ENCODE measurements around the gene FAM117B.

The FAM117B gene

DNA sequence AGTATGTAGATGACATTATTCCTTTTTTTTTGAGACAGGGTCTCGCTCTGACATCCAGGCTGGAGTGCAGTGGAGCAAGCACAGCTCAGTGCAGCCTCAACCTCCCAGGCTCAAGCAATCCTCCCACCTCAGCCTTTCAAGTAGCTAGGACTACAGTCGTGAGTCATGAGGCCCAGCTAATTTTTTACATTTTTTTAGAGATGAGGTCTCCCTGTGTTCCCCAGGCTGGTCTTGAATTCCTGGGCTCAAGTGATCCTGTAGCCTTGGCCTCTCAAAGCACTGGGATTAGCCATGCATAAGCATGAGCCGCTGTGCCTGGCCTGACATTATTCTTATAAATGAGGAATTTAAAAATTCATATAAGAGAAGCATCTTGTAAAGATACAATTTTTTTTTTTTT lies 86.9 kb downstream of the FAM117B start:
- H3K27ac Mint-ChIP-seq, result no peak overlapping the region
- H3K4me1 Mint-ChIP-seq (ENCODE audit: low read depth in 2 of 2), result peaks cover 9 to 12% of the 10 kb centered on the region in 2 donors
- ATAC-seq (replicated peaks), result no peak
- no peak overlapping the region for H3K4me3 Mint-ChIP-seq
- H3K9me3 Mint-ChIP-seq, result peaks cover 0 to 5% of the 10 kb centered on the region in 2 donors
- DNase-seq, result no peak
- peaks cover 17% of the 10 kb centered on the region for H3K36me3 Mint-ChIP-seq (ENCODE audit: insufficient read depth)
- H3K27me3 Mint-ChIP-seq, result no peaks in the 10 kb centered on the region

DNA sequence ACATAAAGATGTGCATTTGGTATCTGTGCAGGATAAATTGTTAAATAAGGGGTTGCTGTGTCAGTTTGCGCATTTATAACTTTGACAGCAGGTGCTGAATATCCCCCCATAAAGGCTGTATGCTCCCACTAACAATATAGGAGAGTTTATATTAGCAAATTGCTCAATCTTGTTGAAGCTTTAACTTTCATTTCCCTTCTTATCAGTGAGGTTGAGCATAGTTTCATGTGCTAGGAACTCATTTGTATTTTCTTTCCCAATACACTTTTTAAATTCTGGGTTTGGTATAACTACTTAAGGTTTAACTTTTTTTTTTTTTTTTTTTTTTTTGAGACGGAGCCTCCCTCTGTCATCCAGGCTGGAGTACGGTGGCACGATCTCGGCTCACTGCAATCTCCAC lies 89.0 kb downstream of the FAM117B start:
- DNase-seq, result no peak
- Mint-ChIP-seq H3K27ac (no peak overlapping the region), H3K4me3 (no peak overlapping the region), H3K9me3 (no peaks in the 10 kb centered on the region), H3K4me1 (ENCODE audit: low read depth in 2 of 2) (peaks cover 0 to 2% of the 10 kb centered on the region in 2 donors), H3K36me3 (ENCODE audit: insufficient read depth) (peaks cover 18% of the 10 kb centered on the region), H3K27me3 (no peaks in the 10 kb centered on the region)
- ATAC-seq (replicated peaks), result no peak

DNA sequence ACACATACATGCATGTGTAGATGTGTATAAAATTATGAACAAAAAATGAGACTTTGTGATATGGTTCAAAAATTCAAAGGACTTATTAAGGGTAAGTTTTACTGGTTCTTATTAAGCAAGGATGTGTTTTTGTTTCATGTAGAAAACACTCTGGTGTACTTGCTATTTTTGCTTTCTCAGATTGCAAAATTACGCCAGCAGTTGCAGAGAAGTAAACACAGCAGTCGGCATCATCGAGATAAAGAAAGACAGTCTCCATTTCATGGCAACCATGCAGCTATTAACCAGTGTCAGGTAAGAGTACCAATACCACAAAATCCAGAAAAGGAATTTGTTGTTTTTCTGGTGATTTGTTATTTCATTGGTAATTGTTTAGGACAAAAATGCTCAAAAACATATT lies 91.3 kb downstream of the FAM117B start:
- Mint-ChIP-seq H3K27me3 (no peaks in the 10 kb centered on the region), H3K36me3 (ENCODE audit: insufficient read depth) (peaks cover 18% of the 10 kb centered on the region), H3K4me3 (no peak overlapping the region), H3K4me1 (ENCODE audit: low read depth in 2 of 2) (no peaks in the 10 kb centered on the region), H3K9me3 (no peaks in the 10 kb centered on the region), H3K27ac (no peak overlapping the region)
- DNase-seq (no peak), ATAC-seq (replicated peaks) (no peak)

- Mint-ChIP-seq H3K27me3 (no peaks in the 10 kb centered on the region), H3K4me1 (ENCODE audit: low read depth in 2 of 2) (peaks cover 0 to 2% of the 10 kb centered on the region in 2 donors), H3K27ac (no peak overlapping the region), H3K36me3 (ENCODE audit: insufficient read depth) (peaks cover 7% of the 10 kb centered on the region), H3K9me3 (peaks cover 3 to 7% of the 10 kb centered on the region in 2 donors), H3K4me3 (no peak overlapping the region)
- DNase-seq (no peak), ATAC-seq (replicated peaks) (no peak)
These were observed 102.1 kb downstream of the FAM117B start for GRCh38 chr2:202736826-202737225.

GRCh38 chr2:202743613-202744012 lies 108.8 kb downstream of the FAM117B start:
- H3K9me3 Mint-ChIP-seq, result peaks cover 7 to 16% of the 10 kb centered on the region in 2 donors

GRCh38 chr2:202749477-202749876 lies 114.7 kb downstream of the FAM117B start:
- ATAC-seq (replicated peaks), result no peak
- Mint-ChIP-seq H3K4me1 (ENCODE audit: low read depth in 2 of 2) (no peaks in the 10 kb centered on the region), H3K27me3 (no peaks in the 10 kb centered on the region), H3K36me3 (ENCODE audit: insufficient read depth) (no peaks in the 10 kb centered on the region), H3K27ac (no peak overlapping the region), H3K9me3 (no peaks in the 10 kb centered on the region), H3K4me3 (no peak overlapping the region)
- DNase-seq, result no peak

More at GRCh38 chr2:202743613-202744012, 108.8 kb downstream of the FAM117B start:
- DNase-seq (no peak), ATAC-seq (replicated peaks) (no peak)
- H3K4me1 Mint-ChIP-seq (ENCODE audit: low read depth in 2 of 2), result no peaks in the 10 kb centered on the region
- no peaks in the 10 kb centered on the region for H3K27me3 Mint-ChIP-seq
- peak overlapping the region in 1 of 2 donors; percentile 35 for H3K27ac Mint-ChIP-seq
- peaks cover 7% of the 10 kb centered on the region for H3K36me3 Mint-ChIP-seq (ENCODE audit: insufficient read depth)
- H3K4me3 Mint-ChIP-seq, result no peak overlapping the region

DNA sequence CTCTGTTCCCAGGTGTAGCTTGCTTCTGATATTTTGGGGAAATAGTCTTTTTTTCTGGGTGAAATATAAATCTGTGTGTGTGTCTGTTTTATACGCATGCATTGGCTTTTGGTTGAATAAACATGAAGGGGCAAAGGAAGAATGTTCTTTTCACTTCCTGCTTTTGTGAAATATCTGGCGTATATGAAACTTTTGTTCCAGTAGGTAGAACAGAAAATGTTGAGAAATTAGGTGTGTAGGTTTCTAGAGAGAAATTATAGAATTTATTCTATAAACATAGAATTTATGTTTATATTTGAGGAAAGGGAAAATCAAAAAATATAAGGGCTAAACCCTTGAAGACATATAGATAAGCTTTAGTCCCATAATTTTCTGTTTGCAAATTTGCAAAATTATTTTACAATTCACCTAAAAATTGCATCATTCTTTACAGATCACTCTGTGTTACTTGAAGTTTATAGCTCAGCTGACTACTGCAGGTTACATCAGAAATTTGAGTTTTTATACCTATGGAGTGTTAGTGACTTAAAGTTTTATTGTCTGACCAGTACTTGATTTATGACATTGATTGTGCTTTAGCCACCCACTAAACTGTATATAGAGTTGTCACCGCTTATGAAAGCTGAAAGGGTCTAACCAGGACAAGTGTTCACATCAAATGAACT lies 116.1 kb downstream of the FAM117B start:
- no peaks in the 10 kb centered on the region for H3K36me3 Mint-ChIP-seq (ENCODE audit: insufficient read depth)
- no peak overlapping the region for H3K4me3 Mint-ChIP-seq

GRCh38 chr2:202752071-202752470 lies 117.3 kb downstream of the FAM117B start:
- Mint-ChIP-seq H3K9me3 (no peaks in the 10 kb centered on the region), H3K4me1 (ENCODE audit: low read depth in 2 of 2) (no peaks in the 10 kb centered on the region), H3K27ac (no peak overlapping the region), H3K27me3 (no peaks in the 10 kb centered on the region), H3K4me3 (no peak overlapping the region), H3K36me3 (ENCODE audit: insufficient read depth) (peaks cover 3% of the 10 kb centered on the region)
- ATAC-seq (replicated peaks) (no peak), DNase-seq (no peak)

More for the DNA sequence above, 116.1 kb downstream of the FAM117B start:
- Mint-ChIP-seq H3K9me3 (no peaks in the 10 kb centered on the region), H3K4me1 (ENCODE audit: low read depth in 2 of 2) (no peaks in the 10 kb centered on the region), H3K27ac (no peak overlapping the region), H3K27me3 (no peaks in the 10 kb centered on the region)
- no peak for ATAC-seq (replicated peaks)
- no peak for DNase-seq

DNA sequence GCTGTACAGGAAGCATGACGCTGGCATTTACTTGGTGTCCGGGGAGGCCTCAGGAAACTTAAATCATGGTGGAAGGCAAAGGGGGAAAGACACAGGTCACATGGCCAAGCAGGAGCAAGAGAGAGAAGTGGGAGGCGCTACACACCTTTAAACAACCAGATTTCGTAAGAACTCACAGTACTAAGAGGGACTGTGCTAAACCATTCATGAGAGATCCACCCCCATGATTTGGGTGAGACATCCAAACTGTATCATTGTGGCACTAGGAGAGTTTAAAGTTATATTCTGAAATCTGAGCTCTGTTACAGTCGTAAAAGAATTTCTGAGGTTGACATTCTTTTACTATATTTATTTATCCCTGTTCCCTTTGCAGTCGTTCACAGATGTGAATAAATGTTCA lies 120.2 kb downstream of the FAM117B start:
- H3K9me3 Mint-ChIP-seq, result no peaks in the 10 kb centered on the region
- H3K27me3 Mint-ChIP-seq, result no peaks in the 10 kb centered on the region
- ATAC-seq (replicated peaks), result no peak
- peak overlapping the region in 1 of 2 donors; percentile 19 for H3K27ac Mint-ChIP-seq
- H3K4me3 Mint-ChIP-seq, result no peak overlapping the region
- no peak for DNase-seq
- H3K4me1 Mint-ChIP-seq (ENCODE audit: low read depth in 2 of 2), result no peaks in the 10 kb centered on the region
- H3K36me3 Mint-ChIP-seq (ENCODE audit: insufficient read depth), result peaks cover 10% of the 10 kb centered on the region

DNA sequence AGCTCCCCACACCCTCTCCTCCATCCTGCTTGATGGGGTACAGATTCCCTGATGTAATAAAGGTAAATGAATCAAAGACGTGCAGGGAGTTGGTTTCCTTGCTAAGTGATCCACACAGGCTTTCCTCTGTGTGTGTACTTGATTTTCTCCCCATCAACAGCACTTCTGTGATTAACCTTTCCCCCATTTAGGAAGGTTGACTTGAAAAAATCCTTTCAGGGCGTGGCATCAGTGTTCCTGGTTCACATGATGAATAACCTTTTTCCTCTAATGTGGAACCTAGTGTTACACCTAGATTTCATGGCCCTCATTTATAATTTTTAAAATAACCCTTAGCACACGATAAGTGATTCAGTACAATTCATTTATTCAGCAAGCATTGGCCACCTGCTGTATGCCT lies 121.8 kb downstream of the FAM117B start:
- Mint-ChIP-seq H3K36me3 (ENCODE audit: insufficient read depth) (peaks cover 11% of the 10 kb centered on the region), H3K9me3 (no peaks in the 10 kb centered on the region), H3K4me1 (ENCODE audit: low read depth in 2 of 2) (peaks cover 0 to 7% of the 10 kb centered on the region in 2 donors), H3K4me3 (no peak overlapping the region), H3K27ac (peak overlapping the region in 1 of 2 donors; percentile 19), H3K27me3 (no peaks in the 10 kb centered on the region)
- ATAC-seq (replicated peaks) (no peak), DNase-seq (no peak)

GRCh38 chr2:202757339-202757738 lies 122.6 kb downstream of the FAM117B start:
- Mint-ChIP-seq H3K4me1 (ENCODE audit: low read depth in 2 of 2) (peaks cover 0 to 7% of the 10 kb centered on the region in 2 donors), H3K27ac (no peak overlapping the region), H3K27me3 (no peaks in the 10 kb centered on the region), H3K36me3 (ENCODE audit: insufficient read depth) (peaks cover 11% of the 10 kb centered on the region), H3K4me3 (no peak overlapping the region), H3K9me3 (no peaks in the 10 kb centered on the region)
- no peak for ATAC-seq (replicated peaks)
- no peak for DNase-seq

- Mint-ChIP-seq H3K27ac (no peak overlapping the region), H3K4me1 (ENCODE audit: low read depth in 2 of 2) (peaks cover 4 to 11% of the 10 kb centered on the region in 2 donors), H3K36me3 (ENCODE audit: insufficient read depth) (peaks cover 11% of the 10 kb centered on the region)
These were observed 123.4 kb downstream of the FAM117B start for GRCh38 chr2:202758128-202758527.

DNA sequence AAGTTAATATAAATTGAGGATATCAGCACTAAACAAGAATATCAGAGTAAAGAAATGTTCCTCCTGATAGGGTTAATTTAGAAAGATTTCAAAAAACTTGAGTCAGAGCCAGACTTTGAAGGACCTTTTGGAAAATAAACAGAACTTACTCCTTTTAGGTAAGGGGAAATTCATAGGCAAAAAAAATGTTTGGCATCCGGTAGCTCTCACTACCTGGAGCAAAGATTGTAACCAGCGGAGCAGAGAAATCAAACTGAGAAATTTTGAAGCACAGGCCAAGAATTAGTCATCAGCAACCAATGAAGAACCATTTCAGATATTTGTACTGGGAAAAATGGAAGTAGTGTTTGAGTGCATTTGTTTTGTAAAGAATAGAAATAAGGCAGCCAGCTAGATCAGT lies 123.8 kb downstream of the FAM117B start:
- no peak for DNase-seq
- no peak overlapping the region for H3K27ac Mint-ChIP-seq
- H3K9me3 Mint-ChIP-seq, result no peaks in the 10 kb centered on the region
- no peak for ATAC-seq (replicated peaks)
- H3K4me3 Mint-ChIP-seq, result no peak overlapping the region
- peaks cover 4 to 11% of the 10 kb centered on the region in 2 donors for H3K4me1 Mint-ChIP-seq (ENCODE audit: low read depth in 2 of 2)
- H3K27me3 Mint-ChIP-seq, result no peaks in the 10 kb centered on the region
- H3K36me3 Mint-ChIP-seq (ENCODE audit: insufficient read depth), result peaks cover 11% of the 10 kb centered on the region

More at GRCh38 chr2:202758128-202758527, 123.4 kb downstream of the FAM117B start:
- H3K9me3 Mint-ChIP-seq, result no peaks in the 10 kb centered on the region
- ATAC-seq (replicated peaks) (no peak), DNase-seq (no peak)
- H3K27me3 Mint-ChIP-seq, result no peaks in the 10 kb centered on the region
- no peak overlapping the region for H3K4me3 Mint-ChIP-seq

- H3K4me1 Mint-ChIP-seq (ENCODE audit: low read depth in 2 of 2), result peaks cover 4 to 11% of the 10 kb centered on the region in 2 donors
- no peak for ATAC-seq (replicated peaks)
- DNase-seq, result no peak
- no peak overlapping the region for H3K4me3 Mint-ChIP-seq
- no peaks in the 10 kb centered on the region for H3K27me3 Mint-ChIP-seq
- H3K9me3 Mint-ChIP-seq, result no peaks in the 10 kb centered on the region
- H3K36me3 Mint-ChIP-seq (ENCODE audit: insufficient read depth), result peaks cover 11% of the 10 kb centered on the region
- H3K27ac Mint-ChIP-seq, result peak overlapping the region; percentile 7 to 87
These were observed 126.1 kb downstream of the FAM117B start for GRCh38 chr2:202760848-202761247.

Measured in effector memory CD8-positive, alpha-beta T cell (primary cell).